NCI-H446 treated with DMSO at 0.1 percent for 48 hours (cell line): ENCODE results near the gene ZNF205.
"Not testable (repeated sequence)": the region's sequence is repeated elsewhere in the genome, so short reads cannot be mapped to it uniquely, and the experiment has no call there.

Experiments used
- DNase-seq: peaks from one replicate; lab custom pipeline; 2025; lab: John Stamatoyannopoulos, UW

The ZNF205 gene

GRCh38 chr16:3131755-3132377 is 19.5 kb downstream of the ZNF205 start:
- DNase-seq = no peak

GRCh38 chr16:3133844-3134243 is 21.5 kb downstream of the ZNF205 start:
- no peak for DNase-seq

GRCh38 chr16:3134338-3135125 is 22.1 kb downstream of the ZNF205 start, which contains the start of gene ZNF213:
ZNF213 (plus strand) TSS chr16:3135029; CDS start chr16:3137281, 2,252 bp downstream.
- peak; percentile 94 for DNase-seq

DNA sequence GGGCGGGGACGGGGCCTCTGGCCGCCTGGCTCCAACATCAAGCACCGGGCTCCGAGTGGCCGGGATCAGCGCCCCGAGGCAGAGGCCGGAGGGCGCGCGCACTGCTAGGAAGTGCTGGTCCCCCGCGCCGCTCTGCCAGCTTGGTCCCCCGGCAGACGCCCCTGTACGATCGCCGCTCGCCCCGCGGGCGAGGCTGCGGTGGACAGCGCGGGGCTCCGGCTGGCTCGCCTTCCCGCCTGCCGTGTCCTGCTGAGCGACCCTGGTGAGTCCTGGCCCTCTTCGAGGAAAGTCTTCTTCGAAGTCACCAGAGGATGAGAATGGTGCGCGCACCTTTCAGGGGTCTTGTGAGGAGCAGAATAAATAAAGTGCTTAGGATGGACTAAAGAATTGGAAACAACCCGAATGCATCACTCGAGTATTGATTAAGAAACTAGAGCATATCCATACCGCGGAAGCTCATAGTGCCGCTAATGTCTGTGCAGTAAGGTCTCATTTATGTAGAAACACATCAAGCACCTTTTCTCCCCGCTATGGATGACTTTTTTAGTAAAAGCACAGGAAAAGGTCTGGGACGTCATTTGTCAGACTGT is 22.8 kb downstream of the ZNF205 start:
- DNase-seq = no peak

DNA sequence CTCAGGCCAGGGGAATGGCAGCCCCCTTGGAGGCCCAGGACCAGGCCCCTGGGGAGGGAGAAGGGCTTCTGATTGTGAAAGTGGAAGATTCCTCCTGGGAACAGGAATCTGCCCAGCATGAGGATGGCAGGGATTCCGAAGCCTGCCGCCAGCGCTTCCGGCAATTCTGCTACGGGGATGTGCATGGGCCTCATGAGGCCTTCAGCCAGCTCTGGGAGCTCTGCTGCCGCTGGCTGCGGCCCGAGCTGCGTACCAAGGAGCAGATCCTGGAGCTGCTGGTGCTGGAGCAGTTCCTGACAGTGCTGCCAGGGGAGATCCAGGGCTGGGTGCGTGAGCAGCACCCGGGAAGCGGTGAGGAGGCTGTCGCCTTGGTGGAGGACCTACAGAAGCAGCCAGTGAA is 24.9 kb downstream of the ZNF205 start:
- DNase-seq = no peak

DNA sequence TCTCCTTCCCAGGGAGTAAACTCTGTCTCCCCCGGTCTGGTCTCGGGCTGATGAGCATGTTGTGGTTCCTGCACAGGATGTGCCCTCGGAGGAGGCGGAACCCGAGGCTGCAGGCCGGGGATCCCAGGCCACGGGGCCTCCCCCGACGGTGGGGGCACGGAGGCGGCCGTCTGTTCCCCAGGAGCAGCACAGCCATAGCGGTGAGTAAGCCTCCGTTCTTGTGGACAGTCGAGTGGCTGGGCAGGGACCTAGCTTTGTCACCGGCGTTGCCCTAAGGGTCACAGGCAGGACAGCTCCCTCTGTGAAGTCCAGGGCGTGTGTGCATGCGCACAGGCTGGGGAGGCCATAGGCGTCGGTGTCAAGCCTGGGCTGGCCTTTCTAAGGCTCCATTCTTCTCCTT is 26.0 kb downstream of the ZNF205 start:
- no peak for DNase-seq

DNA sequence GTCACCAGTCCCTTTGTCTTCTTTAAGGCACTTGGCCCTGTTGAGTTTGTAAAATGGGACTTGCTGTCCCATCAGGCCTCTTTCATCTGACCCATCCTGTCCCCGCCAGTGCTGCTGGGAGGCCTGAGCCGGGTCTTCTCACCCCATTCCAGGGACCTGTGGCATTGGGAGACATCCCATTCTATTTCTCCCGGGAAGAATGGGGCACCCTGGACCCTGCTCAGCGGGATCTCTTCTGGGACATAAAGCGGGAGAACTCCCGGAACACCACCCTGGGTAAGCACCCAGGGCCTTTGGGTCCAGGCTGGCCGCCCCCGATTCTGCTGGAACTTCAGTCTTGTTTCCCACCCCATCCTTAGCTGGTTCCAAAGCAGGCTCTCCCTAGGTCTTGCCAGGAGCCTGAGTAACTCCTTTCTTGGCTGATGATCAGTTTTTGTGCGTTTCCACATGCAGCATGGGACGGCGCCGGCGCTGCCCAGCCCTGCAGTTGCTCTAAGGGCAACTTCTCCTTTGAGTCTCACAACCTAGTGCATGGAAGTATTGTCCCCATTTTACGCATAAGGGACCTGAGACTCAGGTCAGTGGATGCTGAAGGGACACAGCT is 26.5 kb downstream of the ZNF205 start:
- no peak for DNase-seq

- DNase-seq = not testable (repeated sequence)
Measured at GRCh38 chr16:3139561-3139960, 27.2 kb downstream of the ZNF205 start.

- DNase-seq = no peak
Measured at GRCh38 chr16:3140603-3141427, 28.4 kb downstream of the ZNF205 start.

DNA sequence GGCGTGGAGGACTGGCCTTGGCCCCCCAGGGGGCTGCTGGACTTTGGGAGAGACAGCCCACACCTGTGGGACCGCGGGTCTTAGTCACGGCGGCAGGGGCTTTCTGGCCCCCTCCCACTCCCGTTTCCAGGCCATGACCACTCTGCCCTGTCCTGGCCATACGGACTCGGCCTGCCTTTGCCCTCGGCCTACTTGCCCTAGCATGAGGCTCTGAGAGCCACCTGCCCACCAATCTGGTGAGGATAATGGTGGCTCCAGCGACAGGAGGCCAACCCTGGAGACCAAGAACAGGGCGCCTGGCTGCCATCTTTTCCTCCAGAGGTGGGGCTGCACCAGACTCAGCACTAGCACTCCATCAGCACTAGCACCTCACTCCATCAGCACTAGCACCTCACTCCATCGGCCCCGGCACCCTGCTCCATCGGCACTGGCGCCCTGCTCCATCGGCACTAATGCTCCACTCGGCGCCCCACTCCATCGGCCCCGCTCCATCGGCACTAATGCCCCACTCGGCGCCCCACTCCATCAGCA is 29.5 kb downstream of the ZNF205 start:
- DNase-seq = no peak

- DNase-seq = no peak
Measured at GRCh38 chr16:3142327-3142726, 29.9 kb downstream of the ZNF205 start.

DNA sequence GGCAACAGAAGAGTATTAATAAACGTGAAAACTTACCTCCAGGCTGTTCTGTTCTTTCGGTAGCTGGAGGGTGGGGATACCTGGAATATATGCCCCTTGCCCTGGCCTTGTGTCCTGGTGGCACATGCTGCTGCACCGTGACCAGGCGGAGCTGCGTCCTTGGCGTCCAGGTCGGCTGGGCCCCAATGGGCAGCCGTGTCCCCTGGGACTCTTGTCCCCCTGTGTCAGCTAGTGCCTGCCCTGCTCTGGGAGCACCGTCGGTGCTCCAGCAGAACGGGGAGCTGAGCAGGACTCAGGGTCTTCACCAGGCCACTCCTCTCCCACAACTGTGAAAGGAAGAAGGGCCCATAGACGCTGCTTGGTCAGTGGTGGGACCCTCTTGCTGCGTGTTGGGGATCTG is 30.4 kb downstream of the ZNF205 start:
- no peak for DNase-seq

GRCh38 chr16:3143189-3143588 is 30.8 kb downstream of the ZNF205 start:
- DNase-seq = no peak

DNA sequence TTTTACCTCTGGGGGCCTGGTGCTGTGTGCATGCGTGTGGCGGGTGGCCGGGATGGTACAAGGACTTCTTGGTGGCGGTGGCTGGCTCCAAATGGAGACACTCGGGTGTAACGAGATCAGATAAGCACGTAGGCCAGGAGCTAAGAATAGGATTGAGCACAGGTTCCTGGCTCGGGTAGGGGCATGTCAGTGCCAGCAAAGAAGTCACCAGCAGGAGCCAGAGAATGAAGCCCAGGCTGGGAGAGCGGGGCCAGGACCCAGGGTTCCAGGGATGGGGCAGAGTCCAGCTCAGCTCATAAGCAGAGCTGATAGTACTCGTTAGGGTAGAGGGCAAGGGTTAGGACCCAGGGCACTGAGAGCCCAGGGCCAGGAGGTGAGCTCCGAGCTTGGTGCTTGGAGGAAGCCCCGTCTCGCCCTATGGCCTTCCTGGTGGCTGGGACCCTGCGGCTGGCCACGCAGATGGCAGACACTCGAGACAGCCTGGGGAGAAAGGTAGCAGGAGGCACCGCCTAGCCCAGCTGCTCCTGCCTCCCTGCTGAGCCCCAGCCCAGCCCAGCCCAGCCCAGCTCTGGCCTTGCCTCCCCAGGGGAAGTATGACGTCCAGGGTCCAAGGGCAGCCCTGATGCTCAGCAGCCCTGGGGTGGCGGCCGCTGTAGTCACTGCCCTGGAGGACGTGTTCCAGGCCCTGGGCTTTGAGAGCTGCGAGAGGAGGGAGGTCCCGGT is 31.4 kb downstream of the ZNF205 start:
- no peak for DNase-seq

GRCh38 chr16:3144321-3144983 is 32.1 kb downstream of the ZNF205 start:
- no peak for DNase-seq

DNA sequence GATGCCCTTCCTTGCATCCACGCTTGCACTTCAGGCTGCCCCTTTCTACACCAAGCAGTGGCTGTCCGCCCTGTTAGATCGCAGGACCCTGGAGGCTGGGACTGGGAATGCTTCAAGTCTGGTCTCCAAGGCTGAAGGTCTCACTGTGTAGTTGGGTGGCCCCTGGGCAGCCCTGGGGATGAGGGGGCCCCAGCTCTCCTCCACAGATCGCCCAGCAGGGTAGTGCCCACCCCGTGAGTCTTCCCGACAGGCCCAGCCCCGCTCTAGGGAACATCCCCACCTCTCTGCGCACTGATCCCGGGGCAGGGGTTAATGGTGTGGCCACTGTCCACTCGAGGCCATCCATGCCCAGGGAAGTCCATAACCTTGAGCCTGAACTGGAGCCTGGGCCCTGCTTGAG is 32.8 kb downstream of the ZNF205 start:
- no peak for DNase-seq

DNA sequence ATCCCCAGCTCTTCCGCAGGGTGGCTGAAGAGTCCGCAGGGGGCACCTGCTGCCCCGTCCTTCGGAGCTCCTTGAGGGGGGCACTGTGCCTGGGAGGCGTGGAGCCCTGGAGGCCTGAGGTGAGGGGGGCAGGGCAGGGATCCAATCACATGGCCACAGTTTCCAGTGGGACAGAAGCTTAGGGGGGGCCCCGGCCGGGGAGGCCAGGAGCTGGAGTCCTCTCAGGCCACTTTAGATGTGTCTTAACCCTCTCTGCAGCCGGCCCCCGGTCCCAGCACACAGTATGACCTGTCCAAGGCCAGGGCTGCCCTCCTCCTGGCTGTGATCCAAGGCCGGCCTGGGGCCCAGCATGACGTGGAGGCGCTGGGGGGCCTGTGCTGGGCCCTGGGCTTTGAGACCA is 33.3 kb downstream of the ZNF205 start:
- no peak for DNase-seq

DNA sequence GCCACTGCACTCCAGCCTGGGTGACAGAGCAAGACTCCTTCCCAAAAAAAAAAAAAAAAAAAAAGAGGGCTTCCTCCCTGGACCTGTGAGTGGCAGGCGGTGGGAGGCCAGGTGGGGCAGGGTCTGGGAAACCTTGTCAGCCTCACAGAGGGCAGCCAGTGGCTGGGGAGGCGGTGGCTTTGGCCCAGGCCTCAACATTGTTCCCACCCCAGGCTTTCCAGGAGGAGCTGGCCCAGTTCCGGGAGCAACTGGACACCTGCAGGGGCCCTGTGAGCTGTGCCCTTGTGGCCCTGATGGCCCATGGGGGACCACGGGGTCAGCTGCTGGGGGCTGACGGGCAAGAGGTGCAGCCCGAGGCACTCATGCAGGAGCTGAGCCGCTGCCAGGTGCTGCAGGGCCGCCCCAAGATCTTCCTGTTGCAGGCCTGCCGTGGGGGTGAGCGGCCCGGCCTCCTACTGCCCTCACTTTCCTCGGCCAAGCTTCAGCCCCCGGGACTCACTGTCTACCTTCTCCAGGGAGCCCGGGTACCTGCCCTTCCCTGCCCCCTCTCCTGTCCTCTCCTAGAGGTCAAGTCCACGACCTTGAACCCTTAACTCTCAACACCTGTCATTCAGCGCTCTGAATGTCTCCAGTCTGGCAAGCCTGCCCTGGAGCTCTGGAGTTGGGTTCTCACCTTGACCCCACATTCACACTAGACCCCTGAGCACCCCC is 34.8 kb downstream of the ZNF205 start:
- no peak for DNase-seq

DNA sequence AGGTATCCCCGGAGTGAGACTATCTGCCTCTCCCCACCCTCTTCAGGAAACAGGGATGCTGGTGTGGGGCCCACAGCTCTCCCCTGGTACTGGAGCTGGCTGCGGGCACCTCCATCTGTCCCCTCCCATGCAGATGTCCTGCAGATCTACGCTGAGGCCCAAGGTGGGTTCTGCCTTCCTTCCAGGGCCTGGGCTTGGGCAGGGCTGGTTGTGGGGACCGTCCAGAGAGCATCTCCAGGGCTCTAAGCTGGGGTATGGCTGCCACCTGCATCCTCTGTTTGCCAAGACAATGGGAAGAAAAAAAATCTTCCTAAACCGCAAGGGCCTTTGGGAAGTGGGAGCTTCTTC is 35.3 kb downstream of the ZNF205 start:
- DNase-seq = no peak
